Pons (tissue), 1 donor: Measurements from ENCODE around the gene TMEM98.
"Not testable (repeated sequence)": the region's sequence is repeated elsewhere in the genome, so short reads cannot be mapped to it uniquely, and the experiment has no call there.

Experiments used
- DNase-seq: peaks from one replicate; pipeline ENCODE4 v3.0.0-alpha.2; 2016; ENCODE audit warnings: low spot score

TMEM98 gene

GRCh38 chr17:32915245-32915644 is 12.7 kb upstream of the TMEM98 start:
- DNase-seq: no peak

- no peak for DNase-seq
Measured at GRCh38 chr17:32916134-32916533, 11.8 kb upstream of the TMEM98 start.

GRCh38 chr17:32917081-32917480 is 10.9 kb upstream of the TMEM98 start:
- DNase-seq: no peak

DNA sequence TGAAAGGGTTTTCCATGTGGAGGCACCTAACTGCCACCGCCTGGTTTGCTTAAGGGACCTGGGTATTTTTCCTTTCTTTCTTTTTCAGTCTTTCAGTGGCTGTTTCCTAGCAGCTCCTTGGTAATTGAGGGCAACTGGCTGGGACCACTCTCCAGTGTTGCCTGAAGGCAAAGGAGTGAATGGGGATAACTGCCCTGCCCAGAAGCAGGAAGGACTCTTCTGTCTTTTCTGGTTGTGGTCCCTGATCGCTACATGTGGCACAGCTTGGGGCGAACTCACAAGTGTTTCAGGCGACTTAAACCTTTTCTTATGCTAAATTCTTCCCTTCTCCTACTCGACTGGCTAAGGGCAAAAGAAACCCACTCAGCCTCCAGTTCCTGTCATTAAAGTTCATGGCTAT is 10.1 kb upstream of the TMEM98 start:
- no peak for DNase-seq

- not testable (repeated sequence) for DNase-seq
Measured at GRCh38 chr17:32919876-32920275, 8.1 kb upstream of the TMEM98 start.

DNA sequence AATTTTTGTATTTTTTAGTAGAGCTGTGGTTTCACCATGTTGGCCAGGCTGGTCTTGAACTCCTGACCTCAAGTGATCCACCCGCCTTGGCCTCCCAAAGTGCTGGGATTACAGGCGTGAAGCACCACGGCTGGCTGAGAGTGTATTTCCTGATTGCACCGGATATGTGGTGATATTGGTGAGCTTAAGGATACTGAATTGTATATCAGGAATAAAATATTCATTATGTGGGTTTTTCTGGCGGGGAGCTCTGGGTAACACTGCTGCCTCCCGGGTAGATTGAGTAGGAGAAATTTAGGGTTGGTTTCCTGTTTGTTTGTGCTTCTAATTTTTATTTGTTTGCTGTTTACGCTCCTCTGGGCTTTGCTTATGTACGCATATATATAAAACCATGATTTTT is 7.7 kb upstream of the TMEM98 start:
- no peak for DNase-seq

DNA sequence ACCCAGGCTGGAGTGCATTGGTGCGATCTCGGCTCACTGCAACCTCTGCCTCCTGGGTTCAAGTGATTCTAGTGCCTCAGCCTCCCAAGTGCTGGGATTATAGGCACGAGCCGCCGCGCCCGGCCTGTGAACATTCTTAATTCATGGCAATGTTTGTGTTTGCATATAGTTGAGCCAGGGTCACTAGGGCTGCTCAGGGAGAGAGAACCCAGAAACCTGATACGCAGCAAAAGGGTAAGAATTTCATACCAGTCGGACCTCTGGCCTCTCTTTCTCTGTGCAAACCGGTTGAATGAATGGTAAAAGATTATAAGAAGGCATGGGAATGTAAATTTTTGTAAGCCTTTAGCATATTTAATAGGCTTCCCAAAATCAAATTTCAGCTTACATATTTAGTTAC is 6.9 kb upstream of the TMEM98 start:
- DNase-seq: no peak

- DNase-seq: not testable (repeated sequence)
Measured at GRCh38 chr17:32923905-32924304, 4.0 kb upstream of the TMEM98 start.

DNA sequence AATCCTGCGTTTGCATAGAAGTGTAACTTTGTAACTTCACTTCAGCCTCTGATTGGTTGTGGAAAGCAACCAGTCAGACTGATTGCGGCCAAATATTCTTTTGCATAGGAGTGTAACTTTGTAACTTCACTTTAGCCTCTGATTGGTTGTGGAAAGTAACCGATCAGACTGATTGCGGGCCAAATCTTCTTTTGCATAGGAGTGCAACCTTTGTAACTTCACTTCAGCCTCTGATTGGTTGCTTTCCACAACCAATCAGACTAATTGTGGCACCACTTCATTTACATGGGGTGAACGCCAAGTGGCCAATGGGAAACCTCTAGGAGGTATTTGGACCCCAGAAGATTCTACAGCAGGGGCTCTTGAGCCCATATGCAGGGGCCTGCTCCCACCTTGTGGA is 1.8 kb upstream of the TMEM98 start:
- DNase-seq: no peak

GRCh38 chr17:32926789-32927188 is 1.2 kb upstream of the TMEM98 start:
- DNase-seq: not testable (repeated sequence)

GRCh38 chr17:32927201-32927723 is 691 bp upstream of the TMEM98 start:
- DNase-seq: peak; percentile 66

- no peak for DNase-seq
Measured at GRCh38 chr17:32928586-32929535, 908 bp downstream of the TMEM98 start.

GRCh38 chr17:32929588-32929987 is 1.6 kb downstream of the TMEM98 start:
- DNase-seq: no peak

GRCh38 chr17:32930512-32930911 is 2.6 kb downstream of the TMEM98 start:
- no peak for DNase-seq

- DNase-seq: no peak
Measured at GRCh38 chr17:32931686-32932085, 3.7 kb downstream of the TMEM98 start.

DNA sequence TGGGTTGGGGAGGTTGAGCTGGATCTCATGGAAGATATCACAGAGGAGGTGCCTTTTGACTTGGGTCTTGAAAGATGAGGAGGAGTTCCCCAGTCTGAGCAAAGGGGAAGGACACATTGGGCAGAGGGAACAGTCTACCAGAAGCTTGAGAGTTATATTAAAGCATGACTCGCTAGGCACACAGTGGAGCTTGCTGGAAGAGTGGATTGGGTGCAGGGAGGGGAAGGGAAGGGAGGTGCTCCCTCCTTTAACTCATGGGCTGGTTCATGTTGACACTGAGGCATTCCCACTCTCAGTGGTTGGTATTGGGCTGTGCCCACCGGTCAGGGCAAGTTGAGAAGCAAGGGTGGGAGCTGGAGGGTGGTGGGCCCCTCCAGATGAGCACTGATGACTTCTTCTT is 5.9 kb downstream of the TMEM98 start:
- no peak for DNase-seq

- DNase-seq: no peak
Measured at GRCh38 chr17:32935726-32936125, 7.8 kb downstream of the TMEM98 start.

DNA sequence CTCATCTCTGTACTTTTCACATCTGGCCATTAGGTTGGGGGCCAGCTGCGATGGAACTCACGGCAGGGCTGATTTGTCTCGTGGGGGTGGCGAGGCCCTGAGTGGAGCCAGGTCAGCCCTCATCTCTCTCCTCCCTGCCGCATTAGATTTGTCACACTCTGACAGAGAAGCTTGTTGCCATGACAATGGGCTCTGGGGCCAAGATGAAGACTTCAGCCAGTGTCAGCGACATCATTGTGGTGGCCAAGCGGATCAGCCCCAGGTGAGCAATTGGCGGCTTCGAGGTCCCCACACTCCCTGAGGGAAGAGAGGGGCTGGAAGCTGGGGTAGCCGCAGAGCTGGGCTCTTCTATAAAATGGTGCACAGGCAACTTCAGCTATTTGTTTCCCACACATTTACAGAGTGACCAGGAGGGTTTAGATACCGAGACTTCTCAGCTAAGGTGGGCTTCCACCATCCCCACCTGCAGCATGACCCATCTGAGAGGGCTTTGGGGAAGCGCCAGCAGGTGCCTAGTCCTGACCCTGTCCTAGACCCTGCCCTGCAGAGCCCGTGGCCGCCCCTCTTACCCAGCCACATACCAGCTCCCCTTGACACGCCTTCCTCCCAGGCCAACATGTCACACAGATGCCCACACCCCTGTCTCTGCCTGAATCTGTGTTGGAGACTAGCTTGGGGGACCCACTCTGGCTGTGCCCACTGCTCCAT is 8.4 kb downstream of the TMEM98 start:
- DNase-seq: no peak

DNA sequence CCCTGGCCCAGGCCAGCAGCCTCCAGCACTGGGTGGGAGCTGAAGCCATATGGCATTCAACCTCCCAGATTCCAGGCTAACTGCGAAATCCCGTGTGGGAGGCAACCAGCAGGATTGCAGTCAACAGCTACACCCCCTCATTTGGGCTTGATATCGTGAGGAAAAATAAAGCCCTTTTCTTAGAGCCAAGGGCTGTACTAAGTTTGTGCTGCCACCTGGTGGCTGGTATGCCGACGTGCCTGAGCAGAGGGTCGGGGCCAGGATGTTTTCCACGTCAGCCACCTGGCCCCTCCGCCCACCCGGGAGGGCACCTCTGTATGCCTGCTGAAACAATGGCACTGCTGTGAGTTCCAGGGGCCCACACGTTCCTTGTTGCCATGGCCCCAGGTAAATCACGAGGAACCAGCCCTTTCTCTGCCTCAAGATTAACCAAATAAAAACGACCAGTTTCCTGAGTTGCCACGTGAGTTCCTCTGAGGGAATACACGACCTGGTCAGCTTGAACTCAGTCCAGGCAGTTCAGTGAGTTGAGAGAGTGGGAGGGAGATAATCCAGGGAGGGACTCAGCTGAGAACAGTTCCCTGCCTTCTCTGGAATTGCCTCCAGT is 9.0 kb downstream of the TMEM98 start:
- DNase-seq: peak; percentile 69

GRCh38 chr17:32940706-32941390 is 12.9 kb downstream of the TMEM98 start:
- no peak for DNase-seq

DNA sequence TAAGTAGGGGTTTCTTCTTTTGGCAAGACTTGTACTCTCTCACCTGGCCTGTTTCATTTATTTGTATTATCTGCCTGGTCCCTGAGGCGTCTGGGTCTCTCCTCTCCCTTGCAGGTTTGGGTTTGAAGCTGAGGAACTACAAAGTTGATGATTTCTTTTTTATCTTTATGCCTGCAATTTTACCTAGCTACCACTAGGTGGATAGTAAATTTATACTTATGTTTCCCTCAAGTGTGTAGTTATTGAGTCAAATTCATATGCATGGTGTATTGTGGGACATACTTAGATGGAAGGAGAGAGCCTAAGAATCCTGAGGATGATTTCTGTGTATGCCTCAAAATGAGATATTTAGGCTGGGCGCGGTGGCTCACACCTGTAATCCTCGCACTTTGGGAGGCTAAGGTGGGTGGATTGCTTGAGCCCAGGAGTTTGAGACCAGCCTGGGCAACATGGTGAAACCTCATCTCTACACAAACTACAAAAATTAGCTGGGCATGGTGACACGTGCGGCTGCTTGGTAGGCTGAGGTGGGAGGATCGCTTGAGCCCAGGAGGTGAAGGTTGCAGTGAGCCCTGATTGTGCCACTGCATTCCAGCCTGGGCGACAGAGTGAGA is 13.6 kb downstream of the TMEM98 start:
- no peak for DNase-seq

- DNase-seq: no peak
Measured at GRCh38 chr17:32943206-32943605, 15.3 kb downstream of the TMEM98 start.
